ENCODE data around the gene OSBPL6.

Gene OSBPL6

GRCh38 chr2:178208336-178208735 is 14.0 kb downstream of the OSBPL6 start:
- Histone ChIP-seq H3K27me3 (ENCODE audit: control insufficient read depth in 1 of 2, insufficient read depth in 1 of 2, low read length in 2 of 2) (no peaks in the 10 kb centered on the region), H3K79me1 (replicated peaks; ENCODE audit: low read length, poor library complexity, severe bottlenecking) (peaks cover 3% of the 10 kb centered on the region), H3K4me1 (ENCODE audit: control insufficient read depth, insufficient read depth, low read depth, low read length) (no peaks in the 10 kb centered on the region), H4K8ac (ENCODE audit: low read length) (no peak overlapping the region), H3K27ac (ENCODE audit: low read length, poor library complexity, severe bottlenecking) (no peak overlapping the region), H3K4ac (ENCODE audit: low read depth in 1 of 2, low read length in 2 of 2) (no peak overlapping the region), H3K4me3 (ENCODE audit: insufficient read depth in 1 of 2, low read depth in 1 of 2, low read length in 2 of 2) (no peak overlapping the region), H3K4me2 (ENCODE audit: low read length, poor library complexity, severe bottlenecking) (no peak overlapping the region), H3K9me3 (ENCODE audit: control insufficient read depth, low read length) (no peaks in the 10 kb centered on the region), H3K36me3 (ENCODE audit: control insufficient read depth in 1 of 2, insufficient read depth in 2 of 2, low read depth in 1 of 2, low read length in 2 of 2) (no peaks in the 10 kb centered on the region), H3K14ac (ENCODE audit: low read length in 2 of 2) (no peak overlapping the region), H2BK12ac (ENCODE audit: low read length in 2 of 2) (no peak overlapping the region), H2BK5ac (ENCODE audit: low read depth, low read length, poor library complexity, severe bottlenecking) (no peak overlapping the region), H2AFZ (ENCODE audit: low read depth, low read length) (no peak overlapping the region), H2BK120ac (ENCODE audit: low read depth, low read length) (no peak overlapping the region), H3K23ac (ENCODE audit: low read length in 2 of 2) (no peak overlapping the region), H3K18ac (ENCODE audit: low read depth in 1 of 2, low read length in 2 of 2) (no peak overlapping the region), H3K9ac (ENCODE audit: low read length) (no peak overlapping the region), H2AK5ac (ENCODE audit: low read length, severe bottlenecking) (no peak overlapping the region), H4K91ac (ENCODE audit: low read length) (no peak overlapping the region), H2BK15ac (ENCODE audit: low read depth, poor library complexity, severe bottlenecking) (no peak overlapping the region)
- no peak for DNase-seq
- 100% methylated on average over 1 of the region's 1 CpG for WGBS

- no peak overlapping the region for H3K14ac ChIP-seq (ENCODE audit: low read length in 2 of 2)
- H3K4me1 ChIP-seq (ENCODE audit: control insufficient read depth, insufficient read depth, low read depth, low read length): no peaks in the 10 kb centered on the region
- H3K9ac ChIP-seq (ENCODE audit: low read length): no peak overlapping the region
- no peak overlapping the region for H3K18ac ChIP-seq (ENCODE audit: low read depth in 1 of 2, low read length in 2 of 2)
- H2BK12ac ChIP-seq (ENCODE audit: low read length in 2 of 2): no peak overlapping the region
- no peaks in the 10 kb centered on the region for H3K9me3 ChIP-seq (ENCODE audit: control insufficient read depth, low read length)
- WGBS: no CpG with 5 or more reads among the region's 3 CpGs
- H2AFZ ChIP-seq (ENCODE audit: low read depth, low read length): no peak overlapping the region
- no peak overlapping the region for H3K4ac ChIP-seq (ENCODE audit: low read depth in 1 of 2, low read length in 2 of 2)
- H3K4me3 ChIP-seq (ENCODE audit: insufficient read depth in 1 of 2, low read depth in 1 of 2, low read length in 2 of 2): no peak overlapping the region
- H3K27me3 ChIP-seq (ENCODE audit: control insufficient read depth in 1 of 2, insufficient read depth in 1 of 2, low read length in 2 of 2): no peaks in the 10 kb centered on the region
- H2BK15ac ChIP-seq (ENCODE audit: low read depth, poor library complexity, severe bottlenecking): no peak overlapping the region
- H2BK5ac ChIP-seq (ENCODE audit: low read depth, low read length, poor library complexity, severe bottlenecking): no peak overlapping the region
- H3K4me2 ChIP-seq (ENCODE audit: low read length, poor library complexity, severe bottlenecking): no peak overlapping the region
- H3K27ac ChIP-seq (ENCODE audit: low read length, poor library complexity, severe bottlenecking): no peak overlapping the region
- no peaks in the 10 kb centered on the region for H3K36me3 ChIP-seq (ENCODE audit: control insufficient read depth in 1 of 2, insufficient read depth in 2 of 2, low read depth in 1 of 2, low read length in 2 of 2)
- peaks cover 3% of the 10 kb centered on the region for H3K79me1 ChIP-seq (replicated peaks; ENCODE audit: low read length, poor library complexity, severe bottlenecking)
- peak; percentile 25 for DNase-seq
- no peak overlapping the region for H4K91ac ChIP-seq (ENCODE audit: low read length)
- no peak overlapping the region for H3K23ac ChIP-seq (ENCODE audit: low read length in 2 of 2)
- H2AK5ac ChIP-seq (ENCODE audit: low read length, severe bottlenecking): no peak overlapping the region
- no peak overlapping the region for H2BK120ac ChIP-seq (ENCODE audit: low read depth, low read length)
- H4K8ac ChIP-seq (ENCODE audit: low read length): no peak overlapping the region
These were observed 14.5 kb downstream of the OSBPL6 start for GRCh38 chr2:178208817-178209216.

GRCh38 chr2:178211460-178211859 is 17.1 kb downstream of the OSBPL6 start:
- H4K91ac ChIP-seq (ENCODE audit: low read length): peak overlapping the region; percentile 21
- no peak overlapping the region for H3K14ac ChIP-seq (ENCODE audit: low read length in 2 of 2)
- DNase-seq: no peak
- H2AFZ ChIP-seq (ENCODE audit: low read depth, low read length): no peak overlapping the region
- H2BK5ac ChIP-seq (ENCODE audit: low read depth, low read length, poor library complexity, severe bottlenecking): no peak overlapping the region
- 92% methylated on average over 2 of the region's 3 CpGs for WGBS
- H3K27me3 ChIP-seq (ENCODE audit: control insufficient read depth in 1 of 2, insufficient read depth in 1 of 2, low read length in 2 of 2): no peaks in the 10 kb centered on the region
- H3K4me2 ChIP-seq (ENCODE audit: low read length, poor library complexity, severe bottlenecking): no peak overlapping the region
- no peaks in the 10 kb centered on the region for H3K36me3 ChIP-seq (ENCODE audit: control insufficient read depth in 1 of 2, insufficient read depth in 2 of 2, low read depth in 1 of 2, low read length in 2 of 2)
- no peak overlapping the region for H2BK120ac ChIP-seq (ENCODE audit: low read depth, low read length)
- H3K9ac ChIP-seq (ENCODE audit: low read length): no peak overlapping the region
- no peak overlapping the region for H3K27ac ChIP-seq (ENCODE audit: low read length, poor library complexity, severe bottlenecking)
- H3K4me1 ChIP-seq (ENCODE audit: control insufficient read depth, insufficient read depth, low read depth, low read length): no peaks in the 10 kb centered on the region
- no peak overlapping the region for H3K18ac ChIP-seq (ENCODE audit: low read depth in 1 of 2, low read length in 2 of 2)
- no peak overlapping the region for H2BK12ac ChIP-seq (ENCODE audit: low read length in 2 of 2)
- no peak overlapping the region for H3K4ac ChIP-seq (ENCODE audit: low read depth in 1 of 2, low read length in 2 of 2)
- no peak overlapping the region for H4K8ac ChIP-seq (ENCODE audit: low read length)
- H2BK15ac ChIP-seq (ENCODE audit: low read depth, poor library complexity, severe bottlenecking): no peak overlapping the region
- H3K23ac ChIP-seq (ENCODE audit: low read length in 2 of 2): no peak overlapping the region
- H2AK5ac ChIP-seq (ENCODE audit: low read length, severe bottlenecking): no peak overlapping the region
- peaks cover 1% of the 10 kb centered on the region for H3K79me1 ChIP-seq (replicated peaks; ENCODE audit: low read length, poor library complexity, severe bottlenecking)
- H3K4me3 ChIP-seq (ENCODE audit: insufficient read depth in 1 of 2, low read depth in 1 of 2, low read length in 2 of 2): no peak overlapping the region
- no peaks in the 10 kb centered on the region for H3K9me3 ChIP-seq (ENCODE audit: control insufficient read depth, low read length)

- H3K14ac ChIP-seq (ENCODE audit: low read length in 2 of 2): no peak overlapping the region
- H3K27me3 ChIP-seq (ENCODE audit: control insufficient read depth in 1 of 2, insufficient read depth in 1 of 2, low read length in 2 of 2): no peaks in the 10 kb centered on the region
- H2BK12ac ChIP-seq (ENCODE audit: low read length in 2 of 2): no peak overlapping the region
- H3K23ac ChIP-seq (ENCODE audit: low read length in 2 of 2): no peak overlapping the region
- H3K36me3 ChIP-seq (ENCODE audit: control insufficient read depth in 1 of 2, insufficient read depth in 2 of 2, low read depth in 1 of 2, low read length in 2 of 2): no peaks in the 10 kb centered on the region
- no peak overlapping the region for H2BK5ac ChIP-seq (ENCODE audit: low read depth, low read length, poor library complexity, severe bottlenecking)
- H3K27ac ChIP-seq (ENCODE audit: low read length, poor library complexity, severe bottlenecking): no peak overlapping the region
- no peak overlapping the region for H2BK120ac ChIP-seq (ENCODE audit: low read depth, low read length)
- no peaks in the 10 kb centered on the region for H3K9me3 ChIP-seq (ENCODE audit: control insufficient read depth, low read length)
- no peak overlapping the region for H2AK5ac ChIP-seq (ENCODE audit: low read length, severe bottlenecking)
- no peak overlapping the region for H3K18ac ChIP-seq (ENCODE audit: low read depth in 1 of 2, low read length in 2 of 2)
- H3K9ac ChIP-seq (ENCODE audit: low read length): no peak overlapping the region
- 57% methylated on average over 4 of the region's 4 CpGs for WGBS
- H4K91ac ChIP-seq (ENCODE audit: low read length): no peak overlapping the region
- H4K8ac ChIP-seq (ENCODE audit: low read length): no peak overlapping the region
- H2BK15ac ChIP-seq (ENCODE audit: low read depth, poor library complexity, severe bottlenecking): no peak overlapping the region
- no peak for DNase-seq
- peaks cover 1% of the 10 kb centered on the region for H3K79me1 ChIP-seq (replicated peaks; ENCODE audit: low read length, poor library complexity, severe bottlenecking)
- H3K4me2 ChIP-seq (ENCODE audit: low read length, poor library complexity, severe bottlenecking): no peak overlapping the region
- H2AFZ ChIP-seq (ENCODE audit: low read depth, low read length): no peak overlapping the region
- no peak overlapping the region for H3K4ac ChIP-seq (ENCODE audit: low read depth in 1 of 2, low read length in 2 of 2)
- H3K4me1 ChIP-seq (ENCODE audit: control insufficient read depth, insufficient read depth, low read depth, low read length): no peaks in the 10 kb centered on the region
- no peak overlapping the region for H3K4me3 ChIP-seq (ENCODE audit: insufficient read depth in 1 of 2, low read depth in 1 of 2, low read length in 2 of 2)
These were observed 17.6 kb downstream of the OSBPL6 start for GRCh38 chr2:178211943-178212342.

Measured in mesenchymal stem cell (in vitro differentiated cells and primary cell).